GM23338 (cell line): ENCODE data around the gene S1PR2. TPM values are rescaled to one million over a fixed set of nuclear protein-coding genes. Genes with fewer than 3 reads are reported as not detected.

Source experiments
- ATAC-seq: fragments of 200-7000 bp; cut with Tn5 transposase; 3 replicates; pipeline ENCODE4 v1.9.1; 2020
- DNase-seq: peaks from one replicate; pipeline ENCODE4 v3.0.0-alpha.2; 2015; ENCODE audit warnings: low spot score
- H2AFZ ChIP-seq: fragments of 200-600 bp; sonication (generic); 2 replicates; pipeline ENCODE4 v1.8.0; 2016; ENCODE audit warnings: antibody characterized with exemption, mild to moderate bottlenecking, moderate library complexity
- H3F3A ChIP-seq: fragments of 200-600 bp; sonication (generic); replicated peaks from 2 replicates; pipeline ENCODE4 v1.8.0; 2017; ENCODE audit warnings: antibody characterized with exemption, mixed run types, low read depth
- H3K27ac ChIP-seq: fragments of 200-600 bp; sonication (generic); 2 replicates; pipeline ENCODE4 v1.6.1; 2016; ENCODE audit warnings: low read depth
- H3K27me3 ChIP-seq: fragments of 200-600 bp; sonication (generic); 2 replicates; pipeline ENCODE4 v1.8.0; 2016; ENCODE audit warnings: mild to moderate bottlenecking, mixed run types, moderate library complexity; ENCODE audit not compliant: insufficient read depth
- H3K36me3 ChIP-seq: fragments of 200-600 bp; sonication (generic); 2 replicates; pipeline ENCODE4 v1.8.0; 2016; ENCODE audit warnings: mild to moderate bottlenecking; ENCODE audit not compliant: insufficient read depth
- H3K4me1 ChIP-seq: fragments of 200-600 bp; sonication (generic); 2 replicates; pipeline ENCODE4 v1.8.0; 2016; ENCODE audit warnings: mild to moderate bottlenecking, moderate library complexity; ENCODE audit not compliant: insufficient read depth
- H3K4me2 ChIP-seq: fragments of 200-600 bp; sonication (generic); 2 replicates; pipeline ENCODE4 v1.7.1; 2017; ENCODE audit warnings: mixed run types
- H3K4me3 ChIP-seq: fragments of 200-600 bp; sonication (generic); 2 replicates; pipeline ENCODE4 v1.6.1; 2016; ENCODE audit warnings: mixed run types
- H3K79me2 ChIP-seq: fragments of 200-600 bp; sonication (generic); replicated peaks from 2 replicates; pipeline ENCODE4 v1.8.0; 2017; ENCODE audit warnings: mild to moderate bottlenecking; ENCODE audit not compliant: insufficient read depth
- H3K9me2 ChIP-seq: fragments of 200-600 bp; sonication (generic); 2 replicates; pipeline ENCODE4 v1.8.0; 2017; ENCODE audit not compliant: insufficient read depth
- H4K20me1 ChIP-seq: fragments of 200-600 bp; sonication (generic); replicated peaks from 2 replicates; pipeline ENCODE4 v1.8.0; 2017; ENCODE audit warnings: mild to moderate bottlenecking; ENCODE audit not compliant: insufficient read depth
- H3K27ac Mint-ChIP-seq: 2 replicates; pipeline ENCODE4 v1.8.0; 2020; ENCODE audit warnings: inconsistent platforms, mild to moderate bottlenecking, moderate library complexity, mixed read lengths
- H3K27me3 Mint-ChIP-seq: 3 replicates; pipeline ENCODE4 v1.8.0; 2022; ENCODE audit warnings: low read depth, mild to moderate bottlenecking, moderate library complexity, mixed read lengths, inconsistent platforms; ENCODE audit not compliant: insufficient read depth, poor library complexity
- H3K36me3 Mint-ChIP-seq: 3 replicates; pipeline ENCODE4 v1.8.0; 2021; ENCODE audit warnings: low read depth, mild to moderate bottlenecking, inconsistent platforms, moderate library complexity, mixed read lengths
- H3K4me1 Mint-ChIP-seq: 3 replicates; pipeline ENCODE4 v1.8.0; 2020; ENCODE audit warnings: mild to moderate bottlenecking, inconsistent platforms, mixed read lengths
- H3K4me3 Mint-ChIP-seq: 3 replicates; pipeline ENCODE4 v1.8.0; 2021; ENCODE audit warnings: moderate library complexity, mild to moderate bottlenecking, inconsistent platforms, mixed read lengths
- H3K9me3 Mint-ChIP-seq: 3 replicates; pipeline ENCODE4 v1.8.0; 2020; ENCODE audit warnings: moderate library complexity, mild to moderate bottlenecking, inconsistent platforms, mixed read lengths
- EZH2 ChIP-seq: fragments of 200-600 bp; sonication (generic); IDR thresholded peaks from one replicate; pipeline ENCODE4 v1.8.0; 2017; ENCODE audit warnings: antibody characterized with exemption, mild to moderate bottlenecking, low read depth; ENCODE audit not compliant: unreplicated experiment
- JUNB ChIP-seq: IDR thresholded peaks from one replicate; pipeline ENCODE4 v1.6.1; 2016; ENCODE audit warnings: antibody characterized with exemption; ENCODE audit not compliant: unreplicated experiment
- POLR2AphosphoS5 ChIP-seq: IDR thresholded peaks from 2 replicates; pipeline ENCODE4 v1.6.1; 2016; ENCODE audit warnings: antibody characterized with exemption, low read depth
- ZNF331 ChIP-seq: fragments of 250-450 bp; sonication (Bioruptor Pico); IDR thresholded peaks from 2 replicates; pipeline ENCODE4 v1.5.0; 2020; ENCODE audit warnings: low read depth, mild to moderate bottlenecking, moderate library complexity
- ZNF462 ChIP-seq: fragments of 250-450 bp; sonication (Bioruptor Pico); IDR thresholded peaks from 2 replicates; pipeline ENCODE4 v1.5.0; 2020; ENCODE audit warnings: mild to moderate bottlenecking, moderate library complexity
- polyA plus RNA-seq: library from polyadenylated mRNA; unstranded; fragments of >200 nt; fragmentation: Nextera tagmentation; extraction: Ambion mirVana; gene quantifications from 2 replicates; pipeline ENCODE4 v1.2.1, GENCODE V29; 2016
- total RNA-seq: library from RNA; depleted of rRNA; stranded (reverse); fragments of >200 nt; shearing (Covaris generic); gene quantifications from 2 replicates; pipeline ENCODE4 v1.2.3, GENCODE V29; 2014
- TF ChIP-seq, protein P1 (sequence below): IDR thresholded peaks from one replicate; pipeline ENCODE4 v1.6.1; 2018; ENCODE audit warnings: antibody characterized with exemption; ENCODE audit not compliant: unreplicated experiment
- TF ChIP-seq, protein P2 (sequence below): IDR thresholded peaks from 2 replicates; pipeline ENCODE4 v1.6.1; 2016; ENCODE audit warnings: antibody characterized with exemption
- TF ChIP-seq, protein P3 (sequence below), 2 experiments: fragments of 200-600 bp in 1 of 2; sonication (generic) in 1 of 2; conservative IDR thresholded peaks; 2 replicates each; pipeline versions ENCODE4 v1.5.1 to v1.6.1; 2016 to 2017; ENCODE audit warnings: antibody characterized with exemption in 2 of 2, low read depth in 2 of 2, mild to moderate bottlenecking in 2 of 2, moderate library complexity in 1 of 2

S1PR2 gene
- total and polyA plus RNA-seq, 2 experiments from 2014 or later = 9.2 to 13.9 TPM

DNA sequence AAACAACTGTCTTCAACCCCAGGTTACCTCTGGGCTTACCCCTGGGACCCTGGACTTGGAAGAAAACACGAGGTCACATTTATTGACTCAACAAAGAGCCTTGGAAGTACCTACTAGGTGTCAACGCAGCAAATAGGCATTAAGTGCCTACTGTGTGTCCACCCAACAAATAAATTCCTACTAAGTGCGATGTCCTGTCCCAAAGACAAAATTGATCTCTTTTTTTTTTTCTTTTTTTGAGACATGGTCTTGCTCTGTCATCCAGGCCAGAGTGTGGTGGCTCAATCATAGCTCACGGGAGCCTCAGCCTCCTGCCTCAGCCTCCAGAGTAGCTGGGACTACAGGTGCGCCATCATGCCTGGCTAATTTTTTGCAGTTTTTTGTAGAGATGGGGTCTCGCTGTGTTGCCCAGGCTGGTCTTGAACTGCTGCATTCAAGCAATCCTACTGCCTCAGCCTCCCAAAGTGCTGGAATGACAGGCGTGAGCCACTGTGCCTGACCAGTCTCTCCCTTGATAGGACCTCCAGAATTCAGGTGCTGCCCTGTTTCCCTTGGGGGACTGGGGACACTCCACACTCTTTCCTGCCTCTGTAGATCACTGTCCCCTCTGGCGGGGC, 589 bp upstream of the S1PR2 start:
- Histone ChIP-seq H3K4me1 (peaks cover 3% of the 10 kb centered on the region), H2AFZ (peak overlapping the region; percentile 92), H3K9me2 (no peaks in the 10 kb centered on the region), H3K27me3 (no peaks in the 10 kb centered on the region), H3K36me3 (no peaks in the 10 kb centered on the region), H3F3A (peaks cover 8% of the 10 kb centered on the region), H3K79me2 (peaks cover 8% of the 10 kb centered on the region; the same call in 1 of the 2 replicates), H3K27ac (no peak overlapping the region), H3K4me3 (peak overlapping the region; percentile 88), H4K20me1 (no peaks in the 10 kb centered on the region; the same call in 1 of the 2 replicates), H3K4me2 (peak overlapping the region; percentile 90)
- Mint-ChIP-seq H3K36me3 (no peaks in the 10 kb centered on the region), H3K4me1 (peaks cover 13% of the 10 kb centered on the region), H3K4me3 (peak overlapping the region; percentile 78), H3K9me3 (no peaks in the 10 kb centered on the region), H3K27ac (peak overlapping the region; percentile 85), H3K27me3 (peaks cover 17% of the 10 kb centered on the region)
- ATAC-seq (peak; percentile 18; the same call in 2 of the 3 replicates), DNase-seq (no peak)
- TF ChIP-seq, protein P1, sequence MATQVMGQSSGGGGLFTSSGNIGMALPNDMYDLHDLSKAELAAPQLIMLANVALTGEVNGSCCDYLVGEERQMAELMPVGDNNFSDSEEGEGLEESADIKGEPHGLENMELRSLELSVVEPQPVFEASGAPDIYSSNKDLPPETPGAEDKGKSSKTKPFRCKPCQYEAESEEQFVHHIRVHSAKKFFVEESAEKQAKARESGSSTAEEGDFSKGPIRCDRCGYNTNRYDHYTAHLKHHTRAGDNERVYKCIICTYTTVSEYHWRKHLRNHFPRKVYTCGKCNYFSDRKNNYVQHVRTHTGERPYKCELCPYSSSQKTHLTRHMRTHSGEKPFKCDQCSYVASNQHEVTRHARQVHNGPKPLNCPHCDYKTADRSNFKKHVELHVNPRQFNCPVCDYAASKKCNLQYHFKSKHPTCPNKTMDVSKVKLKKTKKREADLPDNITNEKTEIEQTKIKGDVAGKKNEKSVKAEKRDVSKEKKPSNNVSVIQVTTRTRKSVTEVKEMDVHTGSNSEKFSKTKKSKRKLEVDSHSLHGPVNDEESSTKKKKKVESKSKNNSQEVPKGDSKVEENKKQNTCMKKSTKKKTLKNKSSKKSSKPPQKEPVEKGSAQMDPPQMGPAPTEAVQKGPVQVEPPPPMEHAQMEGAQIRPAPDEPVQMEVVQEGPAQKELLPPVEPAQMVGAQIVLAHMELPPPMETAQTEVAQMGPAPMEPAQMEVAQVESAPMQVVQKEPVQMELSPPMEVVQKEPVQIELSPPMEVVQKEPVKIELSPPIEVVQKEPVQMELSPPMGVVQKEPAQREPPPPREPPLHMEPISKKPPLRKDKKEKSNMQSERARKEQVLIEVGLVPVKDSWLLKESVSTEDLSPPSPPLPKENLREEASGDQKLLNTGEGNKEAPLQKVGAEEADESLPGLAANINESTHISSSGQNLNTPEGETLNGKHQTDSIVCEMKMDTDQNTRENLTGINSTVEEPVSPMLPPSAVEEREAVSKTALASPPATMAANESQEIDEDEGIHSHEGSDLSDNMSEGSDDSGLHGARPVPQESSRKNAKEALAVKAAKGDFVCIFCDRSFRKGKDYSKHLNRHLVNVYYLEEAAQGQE = no peak
- TF ChIP-seq, protein P2, sequence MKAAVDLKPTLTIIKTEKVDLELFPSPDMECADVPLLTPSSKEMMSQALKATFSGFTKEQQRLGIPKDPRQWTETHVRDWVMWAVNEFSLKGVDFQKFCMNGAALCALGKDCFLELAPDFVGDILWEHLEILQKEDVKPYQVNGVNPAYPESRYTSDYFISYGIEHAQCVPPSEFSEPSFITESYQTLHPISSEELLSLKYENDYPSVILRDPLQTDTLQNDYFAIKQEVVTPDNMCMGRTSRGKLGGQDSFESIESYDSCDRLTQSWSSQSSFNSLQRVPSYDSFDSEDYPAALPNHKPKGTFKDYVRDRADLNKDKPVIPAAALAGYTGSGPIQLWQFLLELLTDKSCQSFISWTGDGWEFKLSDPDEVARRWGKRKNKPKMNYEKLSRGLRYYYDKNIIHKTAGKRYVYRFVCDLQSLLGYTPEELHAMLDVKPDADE = no peak
- TF ChIP-seq JUNB = no peak
- no peak for TF ChIP-seq POLR2AphosphoS5
- TF ChIP-seq ZNF462 (CRISPR knock-in tag) = no peak
- TF ChIP-seq ZNF331 = no peak
- TF ChIP-seq EZH2 = no peak
- TF ChIP-seq, protein P3, sequence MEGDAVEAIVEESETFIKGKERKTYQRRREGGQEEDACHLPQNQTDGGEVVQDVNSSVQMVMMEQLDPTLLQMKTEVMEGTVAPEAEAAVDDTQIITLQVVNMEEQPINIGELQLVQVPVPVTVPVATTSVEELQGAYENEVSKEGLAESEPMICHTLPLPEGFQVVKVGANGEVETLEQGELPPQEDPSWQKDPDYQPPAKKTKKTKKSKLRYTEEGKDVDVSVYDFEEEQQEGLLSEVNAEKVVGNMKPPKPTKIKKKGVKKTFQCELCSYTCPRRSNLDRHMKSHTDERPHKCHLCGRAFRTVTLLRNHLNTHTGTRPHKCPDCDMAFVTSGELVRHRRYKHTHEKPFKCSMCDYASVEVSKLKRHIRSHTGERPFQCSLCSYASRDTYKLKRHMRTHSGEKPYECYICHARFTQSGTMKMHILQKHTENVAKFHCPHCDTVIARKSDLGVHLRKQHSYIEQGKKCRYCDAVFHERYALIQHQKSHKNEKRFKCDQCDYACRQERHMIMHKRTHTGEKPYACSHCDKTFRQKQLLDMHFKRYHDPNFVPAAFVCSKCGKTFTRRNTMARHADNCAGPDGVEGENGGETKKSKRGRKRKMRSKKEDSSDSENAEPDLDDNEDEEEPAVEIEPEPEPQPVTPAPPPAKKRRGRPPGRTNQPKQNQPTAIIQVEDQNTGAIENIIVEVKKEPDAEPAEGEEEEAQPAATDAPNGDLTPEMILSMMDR (conservative IDR thresholded peaks at IDR 0.05; ENCODE audit: low read depth in 2 of 2) = no peak
